Ramos (cell line): ENCODE measurements around the gene OR52N1.

Experiments used
- in situ Hi-C: fragments of 300-500 bp; cut with MboI; formaldehyde crosslinking; loops from one replicate; pipeline ENCODE4 v1.14.3; 2022; ENCODE audit warnings: low sequenced_read_pairs; ENCODE audit not compliant: unreplicated experiment

The OR52N1 gene

DNA sequence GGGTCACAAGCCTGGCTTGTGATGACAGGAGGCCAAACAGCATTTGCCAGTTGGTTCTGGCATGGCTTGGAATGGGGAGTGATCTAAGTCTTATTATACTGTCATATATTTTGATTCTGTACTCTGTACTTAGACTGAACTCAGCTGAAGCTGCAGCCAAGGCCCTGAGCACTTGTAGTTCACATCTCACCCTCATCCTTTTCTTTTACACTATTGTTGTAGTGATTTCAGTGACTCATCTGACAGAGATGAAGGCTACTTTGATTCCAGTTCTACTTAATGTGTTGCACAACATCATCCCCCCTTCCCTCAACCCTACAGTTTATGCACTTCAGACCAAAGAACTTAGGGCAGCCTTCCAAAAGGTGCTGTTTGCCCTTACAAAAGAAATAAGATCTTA, 54.0 kb downstream of the OR52N1 start:
- in situ Hi-C loops = no loop called here
